ENCODE results near the gene PTPRD.

GRCh38 chr9:8835291-8835690 is 1777.5 kb downstream of the PTPRD start:
- TF ChIP-seq CTCF (conservative IDR thresholded peaks at IDR 0.05; ENCODE audit: low read length) (no peak), EZH2phosphoT487 (IDR thresholded peaks at IDR 0.05; ENCODE audit: borderline replicate concordance, low read depth, low read length) (no peak)

All from OCI-LY7 (cell line).